ENCODE results near the gene NDUFA3. TPM values are rescaled to one million over a fixed set of nuclear protein-coding genes. Genes with fewer than 3 reads are reported as not detected.

The NDUFA3 gene
- total and polyA plus RNA-seq, 10 of the 15 experiments (the other 5 are each of a cell fraction or from before 2014, with no cell fraction given): 40.0 to 335 (median 153) TPM

GRCh38 chr19:54136864-54137698 is 34.4 kb downstream of the NDUFA3 start (continued):
- no peak for TF ChIP-seq USF2 (IDR thresholded peaks at IDR 0.05; ENCODE audit: borderline replicate concordance, low read depth, low read length)
- TF ChIP-seq CBX3 (IDR thresholded peaks at IDR 0.05; ENCODE audit: borderline replicate concordance, low read depth): no peak
- no peak for TF ChIP-seq PAX5 (IDR thresholded peaks at IDR 0.05; ENCODE audit: borderline replicate concordance, low read depth, low read length)
- TF ChIP-seq CHD4 (IDR thresholded peaks at IDR 0.05): no peak
- TF ChIP-seq SIN3A (IDR thresholded peaks at IDR 0.05; ENCODE audit: low read depth, low read length): no peak
- TF ChIP-seq NFYB (IDR thresholded peaks at IDR 0.05; ENCODE audit: insufficient read depth, low read depth, low read length): peak; percentile 93
- no peak for TF ChIP-seq SRF (IDR thresholded peaks at IDR 0.05; ENCODE audit: low read depth in 2 of 2, low read length in 2 of 2)
- no peak for TF ChIP-seq CBFB (IDR thresholded peaks at IDR 0.05; ENCODE audit: low read depth)
- no peak for TF ChIP-seq SPI1 (IDR thresholded peaks at IDR 0.05; ENCODE audit: borderline replicate concordance, insufficient read depth, low read depth, low read length)
- no peak for TF ChIP-seq NBN (IDR thresholded peaks at IDR 0.05)
- TF ChIP-seq SUPT20H (IDR thresholded peaks at IDR 0.05; ENCODE audit: borderline replicate concordance, control insufficient read depth, low read depth, low read length): no peak
- TF ChIP-seq SMAD5 (IDR thresholded peaks at IDR 0.05; ENCODE audit: low read depth): no peak
- no peak for TF ChIP-seq RCOR1 (conservative IDR thresholded peaks at IDR 0.05; ENCODE audit: low read depth, low read length)
- no peak for TF ChIP-seq SREBF1 (IDR thresholded peaks at IDR 0.05; ENCODE audit: low read length)
- no peak for TF ChIP-seq KAT2A (conservative IDR thresholded peaks at IDR 0.05; ENCODE audit: control insufficient read depth, low read depth, low read length)
- no peak for TF ChIP-seq CHD1 (IDR thresholded peaks at IDR 0.05; ENCODE audit: low read depth, low read length)
- no peak for TF ChIP-seq SMC3 (IDR thresholded peaks at IDR 0.05; ENCODE audit: borderline replicate concordance, low read length)
- TF ChIP-seq TAF1 (IDR thresholded peaks at IDR 0.05; ENCODE audit: borderline replicate concordance, low read depth, low read length): peak; percentile 65
- no peak for TF ChIP-seq RUNX3 (IDR thresholded peaks at IDR 0.05; ENCODE audit: low read length)
- TF ChIP-seq FOXM1 (IDR thresholded peaks at IDR 0.05; ENCODE audit: low read depth, low read length): no peak
- no peak for TF ChIP-seq ZBTB33 (IDR thresholded peaks at IDR 0.05)
- no peak for TF ChIP-seq ZBED1 (IDR thresholded peaks at IDR 0.05; ENCODE audit: borderline replicate concordance)
- peak; percentile 98 for TF ChIP-seq CHD2 (IDR thresholded peaks at IDR 0.05; ENCODE audit: borderline replicate concordance, low read depth, low read length)
- TF ChIP-seq SMARCA5 (IDR thresholded peaks at IDR 0.05): no peak
- TF ChIP-seq, protein P1, sequence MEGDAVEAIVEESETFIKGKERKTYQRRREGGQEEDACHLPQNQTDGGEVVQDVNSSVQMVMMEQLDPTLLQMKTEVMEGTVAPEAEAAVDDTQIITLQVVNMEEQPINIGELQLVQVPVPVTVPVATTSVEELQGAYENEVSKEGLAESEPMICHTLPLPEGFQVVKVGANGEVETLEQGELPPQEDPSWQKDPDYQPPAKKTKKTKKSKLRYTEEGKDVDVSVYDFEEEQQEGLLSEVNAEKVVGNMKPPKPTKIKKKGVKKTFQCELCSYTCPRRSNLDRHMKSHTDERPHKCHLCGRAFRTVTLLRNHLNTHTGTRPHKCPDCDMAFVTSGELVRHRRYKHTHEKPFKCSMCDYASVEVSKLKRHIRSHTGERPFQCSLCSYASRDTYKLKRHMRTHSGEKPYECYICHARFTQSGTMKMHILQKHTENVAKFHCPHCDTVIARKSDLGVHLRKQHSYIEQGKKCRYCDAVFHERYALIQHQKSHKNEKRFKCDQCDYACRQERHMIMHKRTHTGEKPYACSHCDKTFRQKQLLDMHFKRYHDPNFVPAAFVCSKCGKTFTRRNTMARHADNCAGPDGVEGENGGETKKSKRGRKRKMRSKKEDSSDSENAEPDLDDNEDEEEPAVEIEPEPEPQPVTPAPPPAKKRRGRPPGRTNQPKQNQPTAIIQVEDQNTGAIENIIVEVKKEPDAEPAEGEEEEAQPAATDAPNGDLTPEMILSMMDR (IDR thresholded peaks at IDR 0.05 in 2 of 3, conservative IDR thresholded peaks at IDR 0.05 in 1 of 3; ENCODE audit: control insufficient read depth in 2 of 3, extremely low read depth in 1 of 3, insufficient read depth in 1 of 3, low read depth in 3 of 3, low read length in 3 of 3): no peak
- TF ChIP-seq TARDBP (IDR thresholded peaks at IDR 0.05; ENCODE audit: borderline replicate concordance): no peak
